ENCODE results near the gene BCHE.
"Not testable (repeated sequence)": the region's sequence is repeated elsewhere in the genome, so short reads cannot be mapped to it uniquely, and the experiment has no call there.

BCHE gene

GRCh38 chr3:165815682-165816081 is 21.5 kb downstream of the BCHE start:
- no peak for DNase-seq

- DNase-seq = no peak
Measured at GRCh38 chr3:165814380-165814779, 22.8 kb downstream of the BCHE start.

GRCh38 chr3:165807937-165808336 is 29.3 kb downstream of the BCHE start:
- DNase-seq = not testable (repeated sequence)

GRCh38 chr3:165805946-165806561 is 31.2 kb downstream of the BCHE start:
- no peak for DNase-seq

GRCh38 chr3:165803471-165803870 is 33.8 kb downstream of the BCHE start:
- no peak for DNase-seq

GRCh38 chr3:165800970-165801369 is 36.3 kb downstream of the BCHE start:
- no peak for DNase-seq

- no peak for DNase-seq
Measured at GRCh38 chr3:165799026-165799425, 38.2 kb downstream of the BCHE start.

- no peak for DNase-seq
Measured at GRCh38 chr3:165797551-165797950, 39.7 kb downstream of the BCHE start.

GRCh38 chr3:165796701-165797100 is 40.5 kb downstream of the BCHE start:
- DNase-seq = no peak

GRCh38 chr3:165788531-165788930 is 48.7 kb downstream of the BCHE start:
- no peak for DNase-seq

- DNase-seq = no peak
Measured at GRCh38 chr3:165786013-165786412, 51.2 kb downstream of the BCHE start.

- DNase-seq = no peak
Measured at GRCh38 chr3:165784337-165784736, 52.9 kb downstream of the BCHE start.

- no peak for DNase-seq
Measured at GRCh38 chr3:165783383-165783782, 53.8 kb downstream of the BCHE start.

GRCh38 chr3:165778891-165779290 is 58.3 kb downstream of the BCHE start:
- no peak for DNase-seq

GRCh38 chr3:165778456-165778855 is 58.8 kb downstream of the BCHE start:
- DNase-seq = no peak

- DNase-seq = no peak
Measured at GRCh38 chr3:165775824-165776223, 61.4 kb downstream of the BCHE start.

- DNase-seq = no peak
Measured at GRCh38 chr3:165770781-165771180, 66.4 kb downstream of the BCHE start.

GRCh38 chr3:165768680-165769079 is 68.5 kb downstream of the BCHE start:
- no peak for DNase-seq

GRCh38 chr3:165759041-165759440 is 78.2 kb downstream of the BCHE start:
- DNase-seq = no peak

GRCh38 chr3:165755571-165755970 is 81.7 kb downstream of the BCHE start:
- DNase-seq = no peak

- DNase-seq = no peak
Measured at GRCh38 chr3:165754219-165755007, 82.8 kb downstream of the BCHE start.

- DNase-seq = no peak
Measured at GRCh38 chr3:165753560-165753959, 83.7 kb downstream of the BCHE start.

GRCh38 chr3:165751637-165752036 is 85.6 kb downstream of the BCHE start:
- no peak for DNase-seq

- no peak for DNase-seq
Measured at GRCh38 chr3:165749821-165750220, 87.4 kb downstream of the BCHE start.

- DNase-seq = no peak
Measured at GRCh38 chr3:165749241-165749640, 88.0 kb downstream of the BCHE start.

All from NCI-H1092 treated with DMSO at 0.1 percent for 48 hours (cell line).